Measurements from ENCODE around the gene UAP1L1. TPM values are rescaled to one million over a fixed set of nuclear protein-coding genes. Genes with fewer than 3 reads are reported as not detected.

Gene UAP1L1
- total and polyA plus RNA-seq, 2 of the 4 experiments (the other 2 are of a cell fraction), result 2.3 to 9.8 TPM

GRCh38 chr9:137057545-137057944 lies 19.8 kb upstream of the UAP1L1 start:
- Histone ChIP-seq H3K18ac (ENCODE audit: low read depth, low read length) (no peak overlapping the region), H3K4me1 (ENCODE audit: control insufficient read depth, insufficient read depth, low read length) (peaks cover 3% of the 10 kb centered on the region; the same call in 1 of the 2 replicates), H3K79me1 (ENCODE audit: low read depth in 1 of 2, low read length in 2 of 2) (no peaks in the 10 kb centered on the region), H2BK20ac (ENCODE audit: low read depth, low read length) (no peak overlapping the region), H3K14ac (replicated peaks; ENCODE audit: low read depth, low read length) (no peak overlapping the region), H3K56ac (ENCODE audit: extremely low read depth, insufficient read depth, low read length) (no peak overlapping the region), H3K4me2 (ENCODE audit: low read depth, low read length) (no peak overlapping the region), H4K8ac (ENCODE audit: low read depth in 2 of 2, low read length in 2 of 2) (no peak overlapping the region), H2BK120ac (ENCODE audit: low read depth, low read length) (no peak overlapping the region), H3K27me3 (ENCODE audit: control insufficient read depth, insufficient read depth, low read length) (peaks cover 39% of the 10 kb centered on the region), H2BK5ac (ENCODE audit: low read depth, low read length, poor library complexity, severe bottlenecking) (no peak overlapping the region), H3K9me1 (ENCODE audit: insufficient read depth, low read length) (no peaks in the 10 kb centered on the region), H3K4me3 (ENCODE audit: insufficient read depth, low read depth, low read length) (no peak overlapping the region), H2AFZ (replicated peaks; ENCODE audit: low read length, poor library complexity) (no peak overlapping the region), H3K4ac (ENCODE audit: low read depth, low read length) (no peak overlapping the region), H3K9me3 (ENCODE audit: control insufficient read depth, insufficient read depth, low read length) (no peaks in the 10 kb centered on the region), H3K23ac (ENCODE audit: low read depth, low read length) (no peak overlapping the region), H3K9ac (ENCODE audit: low read depth, low read length) (no peak overlapping the region), H4K91ac (ENCODE audit: insufficient read depth, low read depth, low read length) (no peak overlapping the region), H2BK15ac (ENCODE audit: low read depth, low read length) (no peak overlapping the region), H4K20me1 (ENCODE audit: insufficient read depth, low read length) (no peaks in the 10 kb centered on the region), H2AK5ac (ENCODE audit: low read depth, low read length) (no peak overlapping the region), H2AK9ac (replicated peaks; ENCODE audit: low read depth, low read length, poor library complexity) (no peak overlapping the region), H3K27ac (ENCODE audit: insufficient read depth, low read length) (no peak overlapping the region), H4K5ac (ENCODE audit: low read depth, low read length) (no peak overlapping the region), H3K36me3 (ENCODE audit: control insufficient read depth, insufficient read depth, low read length) (no peaks in the 10 kb centered on the region)
- DNase-seq (no peak), ATAC-seq (ENCODE audit: low read depth) (no peak)
- intact Hi-C loops (cut with micrococcal nuclease) (no loop called here), dilution Hi-C loops (cut with HindIII; ENCODE audit: low sequenced_read_pairs, unreplicated experiment) (no loop called here), in situ Hi-C loops (cut with MboI; ENCODE audit: low sequenced_read_pairs) (no loop called here)
- CTCF ChIA-PET, result interaction anchor here (1.2 kb wide), 1 partner anchor 11 kb away, joined by 4 read pairs; the partner anchor contains the start of gene NPDC1
- POLR2A ChIA-PET (ENCODE audit: unreplicated experiment), result no interaction called here
- 10% methylated on average over 2 of the region's 16 CpGs; no CpG with 5 or more reads in 1 of the 2 experiments for WGBS, 2 experiments (ENCODE audit: extremely low coverage in 2 of 2, insufficient read length in 1 of 2)
- BruUV-seq (replicated peaks), result no TSS peak
- TF ChIP-seq FOS (IDR thresholded peaks at IDR 0.05; ENCODE audit: low read depth, low read length) (no peak), MAZ (IDR thresholded peaks at IDR 0.05; ENCODE audit: borderline replicate concordance, low read depth, low read length) (no peak), RFX5 (IDR thresholded peaks at IDR 0.05; ENCODE audit: low read depth, low read length) (no peak), SMC3 (IDR thresholded peaks at IDR 0.05; ENCODE audit: low read depth, low read length) (no peak), RCOR1 (IDR thresholded peaks at IDR 0.05; ENCODE audit: insufficient replicate concordance, low read length) (no peak), RAD21 (IDR thresholded peaks at IDR 0.05; ENCODE audit: low read length) (no peak), MAFK (IDR thresholded peaks at IDR 0.05; ENCODE audit: low read depth, low read length) (no peak), POLR2A (IDR thresholded peaks at IDR 0.05; ENCODE audit: low read depth, low read length) (no peak), NFE2L2 (IDR thresholded peaks at IDR 0.05; ENCODE audit: low read depth, low read length) (no peak), CHD1 (IDR thresholded peaks at IDR 0.05; ENCODE audit: low read depth, low read length) (no peak)
- TF ChIP-seq, protein P1, sequence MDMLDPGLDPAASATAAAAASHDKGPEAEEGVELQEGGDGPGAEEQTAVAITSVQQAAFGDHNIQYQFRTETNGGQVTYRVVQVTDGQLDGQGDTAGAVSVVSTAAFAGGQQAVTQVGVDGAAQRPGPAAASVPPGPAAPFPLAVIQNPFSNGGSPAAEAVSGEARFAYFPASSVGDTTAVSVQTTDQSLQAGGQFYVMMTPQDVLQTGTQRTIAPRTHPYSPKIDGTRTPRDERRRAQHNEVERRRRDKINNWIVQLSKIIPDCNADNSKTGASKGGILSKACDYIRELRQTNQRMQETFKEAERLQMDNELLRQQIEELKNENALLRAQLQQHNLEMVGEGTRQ (IDR thresholded peaks at IDR 0.05; ENCODE audit: low read depth, low read length), result no peak
- TF ChIP-seq, protein P2, sequence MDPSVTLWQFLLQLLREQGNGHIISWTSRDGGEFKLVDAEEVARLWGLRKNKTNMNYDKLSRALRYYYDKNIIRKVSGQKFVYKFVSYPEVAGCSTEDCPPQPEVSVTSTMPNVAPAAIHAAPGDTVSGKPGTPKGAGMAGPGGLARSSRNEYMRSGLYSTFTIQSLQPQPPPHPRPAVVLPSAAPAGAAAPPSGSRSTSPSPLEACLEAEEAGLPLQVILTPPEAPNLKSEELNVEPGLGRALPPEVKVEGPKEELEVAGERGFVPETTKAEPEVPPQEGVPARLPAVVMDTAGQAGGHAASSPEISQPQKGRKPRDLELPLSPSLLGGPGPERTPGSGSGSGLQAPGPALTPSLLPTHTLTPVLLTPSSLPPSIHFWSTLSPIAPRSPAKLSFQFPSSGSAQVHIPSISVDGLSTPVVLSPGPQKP (IDR thresholded peaks at IDR 0.05; ENCODE audit: borderline replicate concordance, low read depth, low read length), result no peak
- TF ChIP-seq, protein P3, sequence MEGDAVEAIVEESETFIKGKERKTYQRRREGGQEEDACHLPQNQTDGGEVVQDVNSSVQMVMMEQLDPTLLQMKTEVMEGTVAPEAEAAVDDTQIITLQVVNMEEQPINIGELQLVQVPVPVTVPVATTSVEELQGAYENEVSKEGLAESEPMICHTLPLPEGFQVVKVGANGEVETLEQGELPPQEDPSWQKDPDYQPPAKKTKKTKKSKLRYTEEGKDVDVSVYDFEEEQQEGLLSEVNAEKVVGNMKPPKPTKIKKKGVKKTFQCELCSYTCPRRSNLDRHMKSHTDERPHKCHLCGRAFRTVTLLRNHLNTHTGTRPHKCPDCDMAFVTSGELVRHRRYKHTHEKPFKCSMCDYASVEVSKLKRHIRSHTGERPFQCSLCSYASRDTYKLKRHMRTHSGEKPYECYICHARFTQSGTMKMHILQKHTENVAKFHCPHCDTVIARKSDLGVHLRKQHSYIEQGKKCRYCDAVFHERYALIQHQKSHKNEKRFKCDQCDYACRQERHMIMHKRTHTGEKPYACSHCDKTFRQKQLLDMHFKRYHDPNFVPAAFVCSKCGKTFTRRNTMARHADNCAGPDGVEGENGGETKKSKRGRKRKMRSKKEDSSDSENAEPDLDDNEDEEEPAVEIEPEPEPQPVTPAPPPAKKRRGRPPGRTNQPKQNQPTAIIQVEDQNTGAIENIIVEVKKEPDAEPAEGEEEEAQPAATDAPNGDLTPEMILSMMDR (conservative IDR thresholded peaks at IDR 0.05; ENCODE audit: low read depth, low read length), result no peak
